AG04450 (cell line): ENCODE measurements around the gene TNRC6B. TPM values are rescaled to one million over a fixed set of nuclear protein-coding genes. Genes with fewer than 3 reads are reported as not detected.

Experiments used
- CTCF ChIA-PET: fragments of 300-600, 350-600 bp; formaldehyde crosslinking; extraction: SDS; loops from one replicate; lab custom pipeline; 2022; ENCODE audit warnings: antibody characterized with exemption, inconsistent platforms; lab: Charles Lee
- POLR2A ChIA-PET: fragments of 350-600 bp; formaldehyde crosslinking; extraction: SDS; loops from one replicate; lab custom pipeline; 2021; ENCODE audit warnings: antibody characterized with exemption, inconsistent platforms; lab: Yijun Ruan, JAX
- DNase-seq: peaks from one replicate; pipeline ENCODE4 v3.0.0-alpha.2; 2011; ENCODE audit warnings: low read depth, low spot score
- H3K27ac ChIP-seq: one replicate; pipeline ENCODE4 v1.5.1; 2012; ENCODE audit warnings: low read depth, low read length, control low read depth
- H3K27me3 ChIP-seq: one replicate; pipeline ENCODE4 v1.6.0; 2012; ENCODE audit warnings: low read length; ENCODE audit not compliant: control insufficient read depth, insufficient read depth
- H3K4me3 ChIP-seq: 2 replicates; pipeline ENCODE4 v1.5.1; 2011; ENCODE audit warnings: mild to moderate bottlenecking, low read depth, low read length, control low read depth
- H3K9me3 ChIP-seq: 2 replicates; pipeline ENCODE4 v1.5.1; 2012; ENCODE audit warnings: low read length; ENCODE audit not compliant: control insufficient read depth, insufficient read depth
- polyA plus RNA-seq: library from polyadenylated mRNA; depleted of rRNA; stranded (reverse); fragments of >200 nt; gene quantifications from 2 replicates; pipeline ENCODE4 v1.2.3, GENCODE V29; 2011
- TF ChIP-seq, protein P1 (sequence below): IDR thresholded peaks from 2 replicates; pipeline ENCODE4 v1.5.1; 2011; ENCODE audit warnings: low read depth, low read length, control low read depth, inconsistent platforms

The TNRC6B gene
- polyA plus RNA-seq, 1 experiment: 6.6 TPM

- DNase-seq: no peak
Observed at GRCh38 chr22:40334060-40334459, 156.3 kb downstream of the TNRC6B start.

GRCh38 chr22:40334899-40335298, 157.2 kb downstream of the TNRC6B start:
- ChIA-PET POLR2A (interaction anchor here (0.6 kb wide), 1 partner anchor 24 kb away, joined by 3 read pairs; no protein-coding TSS in a partner anchor), CTCF (interaction anchor here (0.7 kb wide), 1 partner anchor 795 kb away, joined by 8 read pairs; no protein-coding TSS in a partner anchor)
- Histone ChIP-seq H3K27ac (no peak overlapping the region), H3K9me3 (no peaks in the 10 kb centered on the region), H3K27me3 (no peaks in the 10 kb centered on the region), H3K4me3 (no peak overlapping the region)
- no peak for DNase-seq
- TF ChIP-seq, protein P1, sequence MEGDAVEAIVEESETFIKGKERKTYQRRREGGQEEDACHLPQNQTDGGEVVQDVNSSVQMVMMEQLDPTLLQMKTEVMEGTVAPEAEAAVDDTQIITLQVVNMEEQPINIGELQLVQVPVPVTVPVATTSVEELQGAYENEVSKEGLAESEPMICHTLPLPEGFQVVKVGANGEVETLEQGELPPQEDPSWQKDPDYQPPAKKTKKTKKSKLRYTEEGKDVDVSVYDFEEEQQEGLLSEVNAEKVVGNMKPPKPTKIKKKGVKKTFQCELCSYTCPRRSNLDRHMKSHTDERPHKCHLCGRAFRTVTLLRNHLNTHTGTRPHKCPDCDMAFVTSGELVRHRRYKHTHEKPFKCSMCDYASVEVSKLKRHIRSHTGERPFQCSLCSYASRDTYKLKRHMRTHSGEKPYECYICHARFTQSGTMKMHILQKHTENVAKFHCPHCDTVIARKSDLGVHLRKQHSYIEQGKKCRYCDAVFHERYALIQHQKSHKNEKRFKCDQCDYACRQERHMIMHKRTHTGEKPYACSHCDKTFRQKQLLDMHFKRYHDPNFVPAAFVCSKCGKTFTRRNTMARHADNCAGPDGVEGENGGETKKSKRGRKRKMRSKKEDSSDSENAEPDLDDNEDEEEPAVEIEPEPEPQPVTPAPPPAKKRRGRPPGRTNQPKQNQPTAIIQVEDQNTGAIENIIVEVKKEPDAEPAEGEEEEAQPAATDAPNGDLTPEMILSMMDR: no peak

More at GRCh38 chr22:40334060-40334459, 156.3 kb downstream of the TNRC6B start:
- TF ChIP-seq, protein P1: no peak
- H3K9me3 ChIP-seq: no peaks in the 10 kb centered on the region
- no peaks in the 10 kb centered on the region for H3K27me3 ChIP-seq
- no peak overlapping the region for H3K27ac ChIP-seq
- ChIA-PET CTCF (no interaction called here), POLR2A (no interaction called here)
- no peak overlapping the region for H3K4me3 ChIP-seq

- no peaks in the 10 kb centered on the region for H3K27me3 ChIP-seq
- ChIA-PET CTCF (no interaction called here), POLR2A (interaction anchor here (0.6 kb wide), 1 partner anchor 23 kb away, joined by 3 read pairs; no protein-coding TSS in a partner anchor)
- DNase-seq: no peak
- TF ChIP-seq, protein P1: no peak
- H3K4me3 ChIP-seq: no peak overlapping the region
- H3K9me3 ChIP-seq: no peaks in the 10 kb centered on the region
- no peak overlapping the region for H3K27ac ChIP-seq
Observed at GRCh38 chr22:40335358-40335757, 157.6 kb downstream of the TNRC6B start.

- H3K27ac ChIP-seq: no peak overlapping the region
- TF ChIP-seq, protein P1: no peak
- DNase-seq: no peak
- ChIA-PET POLR2A (no interaction called here), CTCF (no interaction called here)
- H3K9me3 ChIP-seq: no peaks in the 10 kb centered on the region
- H3K4me3 ChIP-seq: no peak overlapping the region
- H3K27me3 ChIP-seq: no peaks in the 10 kb centered on the region
Observed at GRCh38 chr22:40340044-40340443, 162.3 kb downstream of the TNRC6B start.

- Histone ChIP-seq H3K9me3 (no peaks in the 10 kb centered on the region), H3K4me3 (no peak overlapping the region), H3K27me3 (no peaks in the 10 kb centered on the region), H3K27ac (no peak overlapping the region)
- ChIA-PET CTCF (interaction anchor here (0.7 kb wide), 1 partner anchor 317 kb away, joined by 3 read pairs; no protein-coding TSS in a partner anchor), POLR2A (no interaction called here)
- no peak for DNase-seq
- TF ChIP-seq, protein P1: no peak
Observed at GRCh38 chr22:40341604-40342003, 163.9 kb downstream of the TNRC6B start.
